Stimulated activated naive CD8-positive, alpha-beta T cell treated with anti-CD3 and anti-CD28 coated beads, Interleukin-15, Interleukin-2, amounts not matched to agents 100 ng/mL and 50 ng/mL, for 24 hours (primary cell): ENCODE measurements around the gene CGNL1.

Source experiments
- H3K27ac Mint-ChIP-seq: one replicate; pipeline ENCODE4 v1.8.0; 2021; ENCODE audit warnings: mild to moderate bottlenecking, mixed read lengths
- H3K27me3 Mint-ChIP-seq: one replicate; pipeline ENCODE4 v1.8.0; 2021; ENCODE audit warnings: mixed read lengths
- H3K36me3 Mint-ChIP-seq: one replicate; pipeline ENCODE4 v1.8.0; 2021; ENCODE audit warnings: low read depth, mixed read lengths
- H3K4me1 Mint-ChIP-seq: one replicate; pipeline ENCODE4 v1.8.0; 2021; ENCODE audit warnings: low read depth, mixed read lengths
- H3K4me3 Mint-ChIP-seq: one replicate; pipeline ENCODE4 v1.8.0; 2021; ENCODE audit warnings: mild to moderate bottlenecking, mixed read lengths
- H3K9me3 Mint-ChIP-seq: one replicate; pipeline ENCODE4 v1.8.0; 2021; ENCODE audit warnings: mixed read lengths

The CGNL1 gene

GRCh38 chr15:57547243-57547755, 171.0 kb downstream of the CGNL1 start:
- Mint-ChIP-seq H3K36me3 (no peaks in the 10 kb centered on the region), H3K27ac (no peak overlapping the region), H3K4me3 (no peak overlapping the region), H3K9me3 (no peaks in the 10 kb centered on the region), H3K4me1 (no peaks in the 10 kb centered on the region), H3K27me3 (no peaks in the 10 kb centered on the region)

- H3K9me3 Mint-ChIP-seq, result no peaks in the 10 kb centered on the region
- H3K36me3 Mint-ChIP-seq, result no peaks in the 10 kb centered on the region
- H3K27ac Mint-ChIP-seq, result no peak overlapping the region
- H3K4me3 Mint-ChIP-seq, result no peak overlapping the region
- H3K27me3 Mint-ChIP-seq, result no peaks in the 10 kb centered on the region
- H3K4me1 Mint-ChIP-seq, result no peaks in the 10 kb centered on the region
Observed at GRCh38 chr15:57548351-57548750, 172.0 kb downstream of the CGNL1 start.

- Mint-ChIP-seq H3K36me3 (no peaks in the 10 kb centered on the region), H3K9me3 (no peaks in the 10 kb centered on the region), H3K4me3 (no peak overlapping the region), H3K4me1 (no peaks in the 10 kb centered on the region), H3K27me3 (no peaks in the 10 kb centered on the region), H3K27ac (no peak overlapping the region)
Observed at GRCh38 chr15:57548835-57549234, 172.5 kb downstream of the CGNL1 start.

DNA sequence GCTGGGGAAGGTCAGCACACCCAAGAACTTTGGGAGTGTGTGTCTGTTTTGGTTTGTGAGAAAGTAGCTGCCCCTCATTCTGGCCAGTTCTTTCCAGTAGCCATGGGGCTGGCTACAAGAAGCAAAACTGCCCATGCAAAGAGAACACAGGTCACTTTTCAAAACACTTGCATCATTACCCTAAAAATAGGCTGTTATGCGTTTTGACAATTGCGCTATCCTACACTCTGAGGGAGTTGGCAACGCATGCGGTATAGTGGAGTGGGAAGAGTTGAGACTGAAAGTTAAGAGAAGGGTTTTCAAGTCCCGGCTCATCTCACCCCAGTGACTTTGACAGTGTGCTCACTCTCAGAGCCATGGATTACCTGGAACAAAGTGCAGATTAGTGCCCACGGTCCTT, 173.6 kb downstream of the CGNL1 start:
- H3K9me3 Mint-ChIP-seq, result no peaks in the 10 kb centered on the region
- H3K27ac Mint-ChIP-seq, result no peak overlapping the region
- H3K36me3 Mint-ChIP-seq, result no peaks in the 10 kb centered on the region

DNA sequence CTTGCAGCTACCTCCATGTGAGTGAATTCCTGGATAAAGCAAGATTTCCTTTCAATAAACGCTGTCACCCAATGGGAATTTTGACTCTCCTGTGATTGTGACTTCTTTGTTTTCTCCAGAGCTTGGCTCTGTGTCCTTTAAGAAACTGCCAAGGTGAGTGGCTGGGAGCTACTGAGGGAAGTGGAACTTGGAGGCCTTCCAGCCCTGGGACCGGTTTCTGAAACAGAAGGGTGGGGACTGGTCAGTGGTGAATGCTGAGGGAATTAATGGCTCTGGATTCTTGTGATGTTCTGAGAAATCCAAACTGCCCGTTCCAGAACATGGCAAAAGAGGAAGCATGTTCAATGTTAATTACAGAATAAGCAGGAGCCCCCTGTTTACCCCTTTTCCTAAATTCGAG, 174.3 kb downstream of the CGNL1 start:
- H3K4me3 Mint-ChIP-seq, result no peak overlapping the region
- H3K36me3 Mint-ChIP-seq, result no peaks in the 10 kb centered on the region
- no peaks in the 10 kb centered on the region for H3K27me3 Mint-ChIP-seq
- H3K9me3 Mint-ChIP-seq, result no peaks in the 10 kb centered on the region
- no peak overlapping the region for H3K27ac Mint-ChIP-seq
- no peaks in the 10 kb centered on the region for H3K4me1 Mint-ChIP-seq

More for the DNA sequence above, 173.6 kb downstream of the CGNL1 start:
- Mint-ChIP-seq H3K4me3 (no peak overlapping the region), H3K27me3 (no peaks in the 10 kb centered on the region), H3K4me1 (no peaks in the 10 kb centered on the region)

DNA sequence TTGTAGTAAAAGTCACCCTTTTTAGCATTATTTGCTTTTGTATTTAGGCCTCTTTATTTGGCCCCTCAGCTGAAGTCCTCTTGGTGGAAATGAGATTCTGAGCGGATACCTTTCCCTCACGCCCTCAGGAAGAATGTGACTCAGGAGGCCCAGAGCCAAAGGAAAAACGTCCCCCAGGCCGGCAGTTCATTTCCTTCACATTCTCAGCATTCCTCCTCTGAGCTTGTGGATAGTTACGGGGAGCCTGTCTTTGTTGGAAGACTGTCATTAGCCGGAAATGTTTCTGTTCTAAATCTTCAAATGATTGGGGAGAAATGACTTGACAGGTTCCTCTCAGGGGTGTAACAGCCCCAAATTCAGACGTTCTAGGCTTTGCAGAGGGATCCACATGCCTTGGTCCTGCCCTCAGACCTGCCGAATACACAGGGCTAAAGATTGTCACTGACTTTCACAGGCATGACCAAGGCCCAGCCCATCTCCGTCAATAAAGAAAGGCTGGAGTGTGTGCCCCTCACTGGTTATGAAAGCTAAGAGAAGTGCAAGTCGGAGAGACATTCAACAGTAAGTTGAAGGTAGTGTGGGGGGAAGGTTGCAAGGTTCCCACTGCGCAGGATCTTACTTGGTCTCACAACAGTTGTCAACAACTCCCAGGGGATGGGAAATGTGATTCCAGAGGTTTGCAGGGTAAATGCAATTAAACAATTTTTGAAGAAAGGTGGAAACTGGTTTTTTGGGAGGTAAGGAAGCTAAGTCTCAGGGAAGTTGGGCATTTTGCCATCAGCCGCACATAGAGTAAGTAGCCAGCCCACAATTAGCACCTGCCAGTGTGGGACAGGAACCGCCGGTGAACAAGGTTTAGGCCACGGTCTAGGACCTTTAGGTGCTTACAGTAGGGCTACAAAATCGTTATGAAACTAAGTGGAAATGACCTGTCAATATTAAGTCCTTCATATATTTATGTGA, 175.7 kb downstream of the CGNL1 start:
- H3K4me3 Mint-ChIP-seq, result no peak overlapping the region

DNA sequence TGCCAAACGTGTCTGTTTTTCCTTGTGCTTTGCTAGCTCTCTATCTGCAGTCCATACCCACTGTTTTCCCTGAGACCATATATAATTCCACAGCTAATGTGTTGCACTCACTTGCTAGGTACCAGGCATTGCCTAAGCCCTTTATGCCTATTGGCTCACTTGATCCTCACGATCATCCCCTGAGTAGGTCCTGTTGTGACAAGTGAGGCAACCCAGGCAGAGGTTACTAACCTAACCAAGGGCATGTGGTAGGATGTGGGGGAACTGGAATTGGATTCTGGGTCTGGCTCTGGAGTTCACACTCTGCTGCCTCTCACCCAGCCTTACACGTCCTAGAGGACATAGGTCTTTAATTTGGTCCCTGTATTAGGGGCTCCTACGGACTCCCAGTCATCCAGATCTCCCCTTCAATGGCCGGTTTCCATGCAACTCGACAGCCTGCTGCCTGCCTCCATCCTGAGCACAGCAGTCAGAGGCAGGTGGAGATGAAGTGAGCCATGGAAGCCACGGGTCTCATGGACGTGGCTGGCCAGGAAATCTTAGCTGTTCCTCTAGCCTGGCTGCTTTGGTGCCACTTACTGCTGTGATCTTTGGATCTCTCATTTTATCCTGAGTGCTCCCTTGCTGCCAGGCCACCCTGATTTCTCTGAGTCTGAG, 176.5 kb downstream of the CGNL1 start:
- peaks cover 3% of the 10 kb centered on the region for H3K27me3 Mint-ChIP-seq
- H3K36me3 Mint-ChIP-seq, result no peaks in the 10 kb centered on the region

More for the DNA sequence above, 175.7 kb downstream of the CGNL1 start:
- Mint-ChIP-seq H3K4me1 (no peaks in the 10 kb centered on the region), H3K27ac (no peak overlapping the region), H3K36me3 (no peaks in the 10 kb centered on the region), H3K9me3 (no peaks in the 10 kb centered on the region), H3K27me3 (peaks cover 3% of the 10 kb centered on the region)

GRCh38 chr15:57553526-57553925, 177.2 kb downstream of the CGNL1 start:
- H3K27me3 Mint-ChIP-seq, result peaks cover 4% of the 10 kb centered on the region
- no peak overlapping the region for H3K27ac Mint-ChIP-seq
- H3K4me1 Mint-ChIP-seq, result no peaks in the 10 kb centered on the region
- no peaks in the 10 kb centered on the region for H3K36me3 Mint-ChIP-seq
- H3K9me3 Mint-ChIP-seq, result no peaks in the 10 kb centered on the region
- H3K4me3 Mint-ChIP-seq, result no peak overlapping the region

More for the DNA sequence above, 176.5 kb downstream of the CGNL1 start:
- H3K27ac Mint-ChIP-seq, result no peak overlapping the region
- no peaks in the 10 kb centered on the region for H3K9me3 Mint-ChIP-seq
- H3K4me1 Mint-ChIP-seq, result no peaks in the 10 kb centered on the region
- no peak overlapping the region for H3K4me3 Mint-ChIP-seq

GRCh38 chr15:57554063-57554811, 177.9 kb downstream of the CGNL1 start:
- no peaks in the 10 kb centered on the region for H3K36me3 Mint-ChIP-seq
- H3K4me3 Mint-ChIP-seq, result no peak overlapping the region
- H3K27ac Mint-ChIP-seq, result no peak overlapping the region
- no peaks in the 10 kb centered on the region for H3K4me1 Mint-ChIP-seq
- peaks cover 11% of the 10 kb centered on the region for H3K27me3 Mint-ChIP-seq
- no peaks in the 10 kb centered on the region for H3K9me3 Mint-ChIP-seq

DNA sequence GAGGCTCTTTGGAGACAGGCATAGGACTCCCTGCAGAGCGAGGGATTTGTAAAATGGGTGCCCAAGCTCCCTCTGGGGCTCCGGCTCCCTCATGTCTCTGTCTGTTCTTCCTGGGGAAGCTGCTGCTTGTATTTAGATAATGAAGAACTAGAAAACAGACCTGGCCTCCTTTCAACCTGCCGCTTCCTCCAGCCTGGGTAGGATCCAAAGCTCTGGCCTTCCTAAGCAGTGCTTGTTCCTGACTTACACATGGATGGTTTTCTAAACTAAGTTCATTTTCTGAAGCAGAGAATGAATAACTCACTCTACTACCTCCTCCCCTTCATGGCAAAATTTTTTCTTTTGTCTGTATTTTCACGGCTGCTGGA, 178.5 kb downstream of the CGNL1 start:
- no peak overlapping the region for H3K4me3 Mint-ChIP-seq
- no peaks in the 10 kb centered on the region for H3K36me3 Mint-ChIP-seq
- no peaks in the 10 kb centered on the region for H3K9me3 Mint-ChIP-seq
- peaks cover 12% of the 10 kb centered on the region for H3K27me3 Mint-ChIP-seq
- no peak overlapping the region for H3K27ac Mint-ChIP-seq
- no peaks in the 10 kb centered on the region for H3K4me1 Mint-ChIP-seq

GRCh38 chr15:57555270-57555669, 179.0 kb downstream of the CGNL1 start:
- Mint-ChIP-seq H3K9me3 (no peaks in the 10 kb centered on the region), H3K4me3 (no peak overlapping the region), H3K27ac (no peak overlapping the region), H3K36me3 (no peaks in the 10 kb centered on the region), H3K27me3 (peaks cover 12% of the 10 kb centered on the region), H3K4me1 (peaks cover 5% of the 10 kb centered on the region)

DNA sequence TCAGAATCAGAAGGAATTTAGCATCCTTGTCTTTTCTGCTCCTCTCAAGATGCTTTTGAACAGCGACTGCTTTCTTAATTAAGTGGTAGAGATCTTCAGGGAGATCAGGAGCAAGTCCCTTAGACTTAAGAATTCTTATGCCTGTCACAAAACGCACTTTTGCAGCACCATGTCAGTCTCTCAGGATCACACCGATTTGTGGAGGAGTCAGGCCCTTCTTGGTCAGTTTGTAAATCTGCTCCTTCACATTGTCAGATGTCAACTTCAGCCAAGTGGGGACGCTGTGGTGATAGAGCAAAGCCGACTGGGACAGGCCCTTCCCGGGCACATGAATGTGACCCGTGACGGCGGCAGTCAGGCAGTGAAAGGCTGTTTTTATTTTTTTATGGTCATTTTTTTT, 179.7 kb downstream of the CGNL1 start:
- H3K27ac Mint-ChIP-seq, result no peak overlapping the region
- no peaks in the 10 kb centered on the region for H3K36me3 Mint-ChIP-seq
- peaks cover 11% of the 10 kb centered on the region for H3K4me1 Mint-ChIP-seq
- H3K4me3 Mint-ChIP-seq, result no peak overlapping the region
- H3K9me3 Mint-ChIP-seq, result no peaks in the 10 kb centered on the region
- H3K27me3 Mint-ChIP-seq, result peaks cover 12% of the 10 kb centered on the region

DNA sequence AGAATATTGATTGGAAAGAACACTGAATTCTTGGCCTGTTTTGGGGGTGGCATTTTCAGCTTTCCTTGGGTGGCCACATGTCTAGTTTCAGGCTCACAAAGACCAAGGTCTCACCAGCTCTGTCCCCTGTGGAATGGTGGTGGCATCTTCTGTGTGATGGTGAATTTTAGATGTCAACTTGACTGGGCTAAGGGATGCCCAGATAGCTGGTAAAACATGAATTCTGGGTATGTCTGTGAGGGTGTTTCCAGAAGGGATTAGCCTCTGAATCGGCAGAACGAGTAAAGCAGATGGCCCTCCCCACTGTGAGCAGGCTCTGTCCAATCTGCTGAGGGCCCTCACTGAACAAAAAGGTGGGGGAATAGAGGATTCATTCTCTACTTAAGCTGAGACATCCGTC, 181.0 kb downstream of the CGNL1 start:
- H3K27me3 Mint-ChIP-seq, result peaks cover 12% of the 10 kb centered on the region
- H3K27ac Mint-ChIP-seq, result no peak overlapping the region
- H3K36me3 Mint-ChIP-seq, result peaks cover 4% of the 10 kb centered on the region
- peaks cover 24% of the 10 kb centered on the region for H3K4me1 Mint-ChIP-seq
- H3K9me3 Mint-ChIP-seq, result peaks cover 4% of the 10 kb centered on the region
- H3K4me3 Mint-ChIP-seq, result no peak overlapping the region

DNA sequence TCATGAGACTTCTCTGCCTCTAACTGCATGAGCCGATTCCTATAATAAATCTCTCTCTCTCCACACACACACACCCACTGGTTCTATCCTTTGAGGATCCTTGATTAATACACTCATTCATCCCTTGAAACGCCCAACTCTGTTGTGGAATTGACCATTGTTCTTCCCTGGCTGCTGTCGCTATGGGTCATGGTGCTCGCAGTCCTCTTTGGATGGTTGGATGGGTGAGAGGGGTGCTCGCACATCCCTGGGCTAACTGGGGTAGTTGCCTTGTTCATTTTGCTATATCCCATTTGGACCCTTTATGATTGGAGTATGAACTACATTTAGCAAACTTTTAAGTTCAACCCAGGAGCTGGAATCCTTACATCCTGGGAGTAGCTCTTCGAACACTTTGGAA, 181.5 kb downstream of the CGNL1 start:
- Mint-ChIP-seq H3K36me3 (peaks cover 4% of the 10 kb centered on the region), H3K27me3 (peaks cover 12% of the 10 kb centered on the region), H3K4me3 (no peak overlapping the region), H3K27ac (no peak overlapping the region), H3K4me1 (peaks cover 29% of the 10 kb centered on the region), H3K9me3 (peaks cover 4% of the 10 kb centered on the region)

DNA sequence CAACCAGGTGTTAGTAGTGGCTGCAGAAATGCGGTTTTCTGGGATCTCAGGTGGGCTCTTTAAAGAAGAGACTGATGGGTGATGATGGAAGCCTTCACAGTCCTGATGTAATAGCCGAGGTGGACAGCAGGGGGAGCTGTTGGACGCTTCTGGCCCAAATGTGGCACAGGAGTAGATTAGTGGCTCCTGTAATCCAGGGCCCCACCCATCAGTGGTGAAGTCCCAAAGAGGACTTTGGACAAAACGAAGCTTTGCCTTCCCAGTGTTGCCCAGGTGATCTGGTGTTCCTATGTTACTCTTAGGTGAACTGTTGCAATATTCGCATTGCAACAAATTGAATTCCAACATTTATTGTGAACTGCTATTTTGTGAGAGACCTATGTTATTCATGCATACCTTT, 183.6 kb downstream of the CGNL1 start:
- Mint-ChIP-seq H3K4me1 (peaks cover 40% of the 10 kb centered on the region), H3K27me3 (peaks cover 15% of the 10 kb centered on the region), H3K36me3 (peaks cover 4% of the 10 kb centered on the region), H3K9me3 (peaks cover 4% of the 10 kb centered on the region), H3K4me3 (no peak overlapping the region), H3K27ac (no peak overlapping the region)
